Measurements from ENCODE around the gene PSD4. TPM values are rescaled to one million over a fixed set of nuclear protein-coding genes. Genes with fewer than 3 reads are reported as not detected.

Gene PSD4
- total RNA-seq, 1 experiment from 2014 or later: 12.6 TPM

GRCh38 chr2:113176696-113177355, 3.1 kb downstream of the PSD4 start:
- H3K27ac ChIP-seq (ENCODE audit: low read depth, low read length): no peak overlapping the region
- H3K4me1 ChIP-seq (ENCODE audit: control insufficient read depth in 1 of 2, insufficient read depth in 2 of 2, low read length in 2 of 2): no peaks in the 10 kb centered on the region
- no peaks in the 10 kb centered on the region for H3K9me3 ChIP-seq (ENCODE audit: control insufficient read depth in 1 of 2, insufficient read depth in 1 of 2, low read depth in 1 of 2, low read length in 2 of 2)
- ChIA-PET POLR2A (no interaction called here), RAD21 (ENCODE audit: low non-redundant PET in 1 of 2, low total read pairs in 2 of 2, uncharacterized antibody in 2 of 2, unreplicated experiment in 2 of 2) (no interaction called here), CTCF (no interaction called here)
- intact Hi-C loops (cut with micrococcal nuclease): no loop called here
- H3K9ac ChIP-seq (ENCODE audit: low read length): no peak overlapping the region
- H2AFZ ChIP-seq (ENCODE audit: low read depth, low read length, poor library complexity, severe bottlenecking): no peak overlapping the region
- TF ChIP-seq SP1 (IDR thresholded peaks at IDR 0.05; ENCODE audit: low read depth) (no peak), CEBPB (IDR thresholded peaks at IDR 0.05; ENCODE audit: low read depth) (no peak), EZH2 (IDR thresholded peaks at IDR 0.05) (no peak), RAD21 (IDR thresholded peaks at IDR 0.05; ENCODE audit: low read depth) (no peak), EZH2phosphoT487 (IDR thresholded peaks at IDR 0.05; ENCODE audit: borderline replicate concordance) (no peak)
- no peaks in the 10 kb centered on the region for H4K20me1 ChIP-seq (ENCODE audit: insufficient read depth)
- no peaks in the 10 kb centered on the region for H3K36me3 ChIP-seq (ENCODE audit: control insufficient read depth in 1 of 2, insufficient read depth in 2 of 2, low read length in 2 of 2)
- no peaks in the 10 kb centered on the region for H3K27me3 ChIP-seq (ENCODE audit: insufficient read depth, low read length)
- H3K4me2 ChIP-seq (ENCODE audit: low read length): no peak overlapping the region
- no peak overlapping the region for H3K4me3 ChIP-seq (replicated peaks in 1 of 2; ENCODE audit: low read depth in 1 of 2, low read length in 2 of 2)
- no TSS peak for BruUV-seq (replicated peaks)
- H3K9me2 ChIP-seq (ENCODE audit: insufficient read depth): no peaks in the 10 kb centered on the region
- DNase-seq (ENCODE audit: low read depth, low spot score) (no peak), ATAC-seq (no peak)
- H3K79me2 ChIP-seq (ENCODE audit: insufficient read depth, low read length): no peaks in the 10 kb centered on the region

- Histone ChIP-seq H3K79me2 (ENCODE audit: insufficient read depth, low read length) (no peaks in the 10 kb centered on the region), H3K9ac (ENCODE audit: low read length) (no peak overlapping the region), H3K9me2 (ENCODE audit: insufficient read depth) (no peaks in the 10 kb centered on the region), H3K27me3 (ENCODE audit: insufficient read depth, low read length) (no peaks in the 10 kb centered on the region), H3K4me3 (replicated peaks in 1 of 2; ENCODE audit: low read depth in 1 of 2, low read length in 2 of 2) (no peak overlapping the region), H3K4me1 (ENCODE audit: control insufficient read depth in 1 of 2, insufficient read depth in 2 of 2, low read length in 2 of 2) (no peaks in the 10 kb centered on the region), H3K36me3 (ENCODE audit: control insufficient read depth in 1 of 2, insufficient read depth in 2 of 2, low read length in 2 of 2) (no peaks in the 10 kb centered on the region), H2AFZ (ENCODE audit: low read depth, low read length, poor library complexity, severe bottlenecking) (no peak overlapping the region), H3K27ac (ENCODE audit: low read depth, low read length) (no peak overlapping the region), H3K4me2 (ENCODE audit: low read length) (no peak overlapping the region), H3K9me3 (ENCODE audit: control insufficient read depth in 1 of 2, insufficient read depth in 1 of 2, low read depth in 1 of 2, low read length in 2 of 2) (no peaks in the 10 kb centered on the region), H4K20me1 (ENCODE audit: insufficient read depth) (no peaks in the 10 kb centered on the region)
- DNase-seq (ENCODE audit: low read depth, low spot score) (no peak), ATAC-seq (no peak)
- ChIA-PET CTCF (no interaction called here), POLR2A (no interaction called here), RAD21 (ENCODE audit: low non-redundant PET in 1 of 2, low total read pairs in 2 of 2, uncharacterized antibody in 2 of 2, unreplicated experiment in 2 of 2) (no interaction called here)
- no TSS peak for BruUV-seq (replicated peaks)
- TF ChIP-seq ZNF274 (IDR thresholded peaks at IDR 0.05; ENCODE audit: low read depth, low read length) (no peak), SRF (IDR thresholded peaks at IDR 0.05; ENCODE audit: low read depth) (no peak), EZH2 (IDR thresholded peaks at IDR 0.05) (no peak), CEBPB (IDR thresholded peaks at IDR 0.05; ENCODE audit: low read depth) (no peak), RAD21 (IDR thresholded peaks at IDR 0.05; ENCODE audit: low read depth) (no peak), CTCF (IDR thresholded peaks at IDR 0.05 in 2 of 3, conservative IDR thresholded peaks at IDR 0.05 in 1 of 3; ENCODE audit: borderline replicate concordance in 1 of 3, insufficient read depth in 1 of 3, low read depth in 2 of 3, low read length in 2 of 3) (no peak), EZH2phosphoT487 (IDR thresholded peaks at IDR 0.05; ENCODE audit: borderline replicate concordance) (no peak), SP1 (IDR thresholded peaks at IDR 0.05; ENCODE audit: low read depth) (no peak), POLR2A (IDR thresholded peaks at IDR 0.05; ENCODE audit: borderline replicate concordance, extremely low read depth, insufficient read depth, insufficient read length) (no peak), FOSL1 (IDR thresholded peaks at IDR 0.05; ENCODE audit: low read depth) (no peak), ZBTB33 (IDR thresholded peaks at IDR 0.05; ENCODE audit: extremely low read depth, insufficient replicate concordance, low read length) (no peak), SIN3A (IDR thresholded peaks at IDR 0.05; ENCODE audit: low read depth) (no peak), ZFX (IDR thresholded peaks at IDR 0.05) (no peak)
- intact Hi-C loops (cut with micrococcal nuclease): no loop called here
Measured at GRCh38 chr2:113178069-113178746, 4.4 kb downstream of the PSD4 start.

Measured in HCT116 (cell line).